Esophagus muscularis mucosa (tissue), 4 donors: ENCODE results near the gene HIF1A. TPM values are rescaled to one million over a fixed set of nuclear protein-coding genes. Genes with fewer than 3 reads are reported as not detected.

Source experiments
- DNase-seq: peaks from one replicate; pipeline ENCODE4 v3.0.0-alpha.2; 2017; ENCODE audit errors: extremely low spot score
- H3K27ac ChIP-seq, 4 donors: fragments of 200-600 bp; sonication (generic); replicated peaks in 1 of 4; 1 replicate in 3 of 4; 2 replicates in 1 of 4; pipeline ENCODE4 v1.5.1; 2016 to 2019; ENCODE audit warnings: mild to moderate bottlenecking in 1 of 4
- H3K27me3 ChIP-seq, 4 donors: fragments of 200-600 bp; sonication (generic); one replicate each; pipeline versions ENCODE4 v1.5.1 to v1.6.0; 2016 to 2019
- H3K36me3 ChIP-seq, 4 donors: fragments of 200-600 bp; sonication (generic); one replicate each; pipeline ENCODE4 v1.5.1; 2016 to 2019
- H3K4me1 ChIP-seq, 4 donors: fragments of 200-600 bp; sonication (generic); one replicate each; pipeline ENCODE4 v1.5.1; 2016 to 2019
- H3K4me3 ChIP-seq, 4 donors: fragments of 200-600 bp; sonication (generic); 1 replicate in 2 of 4; 2 replicates in 2 of 4; pipeline ENCODE4 v1.5.1; 2016 to 2019; ENCODE audit warnings: mild to moderate bottlenecking in 4 of 4, moderate library complexity in 1 of 4
- H3K9me3 ChIP-seq, 4 donors: fragments of 200-600 bp; sonication (generic); 1 replicate in 3 of 4; 2 replicates in 1 of 4; pipeline ENCODE4 v1.5.1; 2016 to 2019
- EP300 ChIP-seq: sonication (generic); formaldehyde crosslinking; IDR thresholded peaks from one replicate; pipeline ENCODE4 v1.6.1; 2017; ENCODE audit warnings: antibody characterized with exemption
- POLR2A ChIP-seq: fragments of 450-650 bp; IDR thresholded peaks from one replicate; pipeline ENCODE4 v1.6.1; 2017; ENCODE audit warnings: antibody characterized with exemption, moderate library complexity, mild to moderate bottlenecking, low read depth
- POLR2AphosphoS5 ChIP-seq, 2 donors: sonication (generic); formaldehyde crosslinking; IDR thresholded peaks; one replicate each; pipeline ENCODE4 v1.6.1; 2017; ENCODE audit warnings: antibody characterized with exemption in 2 of 2
- WGBS: methylation state at CpG from one replicate; pipeline ENCODE4 v1.1.5; 2018; 5-methylcytosine and 5-hydroxymethylcytosine counted together
- intact Hi-C: fragments of 100-400 bp; cut with DNase I; formaldehyde crosslinking; loops from one replicate; pipeline ENCODE4 v1.15.1; 2023
- total RNA-seq, 4 donors: library from RNA; depleted of rRNA; stranded (reverse); fragments of >200 nt; gene quantifications; one replicate each; pipeline versions ENCODE4 v1.1.0 to v1.2.1, GENCODE V29; 2016
- TF ChIP-seq, protein P1 (sequence below), 3 experiments: fragments of 200-600 bp in 2 of 3; fragments of 450-650 bp in 1 of 3; sonication (generic) in 2 of 3; IDR thresholded peaks; one replicate each; pipeline ENCODE4 v1.5.1; 2017 to 2019; ENCODE audit warnings: antibody characterized with exemption in 3 of 3, mild to moderate bottlenecking in 2 of 3, moderate library complexity in 1 of 3

The HIF1A gene
- total RNA-seq, 4 donors from 2014 or later = 77.4 to 156 (median 86.5) TPM

DNA sequence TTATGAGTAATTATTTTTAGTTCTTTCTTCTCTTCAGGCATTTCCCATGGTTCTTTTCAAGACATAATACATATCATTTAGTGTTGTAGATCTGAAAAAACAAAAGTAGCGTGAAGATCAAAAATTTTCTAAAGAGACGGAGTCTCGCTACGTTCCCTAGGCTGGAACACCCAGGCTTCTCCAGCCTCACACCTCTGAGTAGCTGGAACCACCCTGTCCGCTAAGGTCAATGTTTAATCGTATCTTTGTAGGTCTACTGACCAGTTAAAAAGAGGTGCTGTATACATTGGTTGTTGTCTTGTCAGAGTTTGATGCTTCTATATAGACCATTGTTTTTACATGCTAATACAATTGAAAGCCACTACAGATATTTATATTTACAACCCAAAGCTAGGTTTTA lies 1.3 kb upstream of the HIF1A start:
- H3K4me3 ChIP-seq = no peak overlapping the region
- no peak for DNase-seq
- no peaks in the 10 kb centered on the region for H3K27me3 ChIP-seq
- H3K27ac ChIP-seq = no peak overlapping the region
- H3K9me3 ChIP-seq = no peaks in the 10 kb centered on the region
- H3K4me1 ChIP-seq = peaks cover 7 to 30% (median 28%) of the 10 kb centered on the region in 4 donors
- no peaks in the 10 kb centered on the region for H3K36me3 ChIP-seq
- no peak for TF ChIP-seq POLR2AphosphoS5 (IDR thresholded peaks at IDR 0.05)
- TF ChIP-seq EP300 = no peak
- no peak for TF ChIP-seq POLR2A
- TF ChIP-seq, protein P1, sequence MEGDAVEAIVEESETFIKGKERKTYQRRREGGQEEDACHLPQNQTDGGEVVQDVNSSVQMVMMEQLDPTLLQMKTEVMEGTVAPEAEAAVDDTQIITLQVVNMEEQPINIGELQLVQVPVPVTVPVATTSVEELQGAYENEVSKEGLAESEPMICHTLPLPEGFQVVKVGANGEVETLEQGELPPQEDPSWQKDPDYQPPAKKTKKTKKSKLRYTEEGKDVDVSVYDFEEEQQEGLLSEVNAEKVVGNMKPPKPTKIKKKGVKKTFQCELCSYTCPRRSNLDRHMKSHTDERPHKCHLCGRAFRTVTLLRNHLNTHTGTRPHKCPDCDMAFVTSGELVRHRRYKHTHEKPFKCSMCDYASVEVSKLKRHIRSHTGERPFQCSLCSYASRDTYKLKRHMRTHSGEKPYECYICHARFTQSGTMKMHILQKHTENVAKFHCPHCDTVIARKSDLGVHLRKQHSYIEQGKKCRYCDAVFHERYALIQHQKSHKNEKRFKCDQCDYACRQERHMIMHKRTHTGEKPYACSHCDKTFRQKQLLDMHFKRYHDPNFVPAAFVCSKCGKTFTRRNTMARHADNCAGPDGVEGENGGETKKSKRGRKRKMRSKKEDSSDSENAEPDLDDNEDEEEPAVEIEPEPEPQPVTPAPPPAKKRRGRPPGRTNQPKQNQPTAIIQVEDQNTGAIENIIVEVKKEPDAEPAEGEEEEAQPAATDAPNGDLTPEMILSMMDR (IDR thresholded peaks at IDR 0.05) = no peak
- WGBS = 96% methylated on average over 6 of the region's 6 CpGs
- intact Hi-C loops = loop anchor here (10.0 kb wide), 1 partner anchor 219 kb away; no protein-coding TSS in a partner anchor

DNA sequence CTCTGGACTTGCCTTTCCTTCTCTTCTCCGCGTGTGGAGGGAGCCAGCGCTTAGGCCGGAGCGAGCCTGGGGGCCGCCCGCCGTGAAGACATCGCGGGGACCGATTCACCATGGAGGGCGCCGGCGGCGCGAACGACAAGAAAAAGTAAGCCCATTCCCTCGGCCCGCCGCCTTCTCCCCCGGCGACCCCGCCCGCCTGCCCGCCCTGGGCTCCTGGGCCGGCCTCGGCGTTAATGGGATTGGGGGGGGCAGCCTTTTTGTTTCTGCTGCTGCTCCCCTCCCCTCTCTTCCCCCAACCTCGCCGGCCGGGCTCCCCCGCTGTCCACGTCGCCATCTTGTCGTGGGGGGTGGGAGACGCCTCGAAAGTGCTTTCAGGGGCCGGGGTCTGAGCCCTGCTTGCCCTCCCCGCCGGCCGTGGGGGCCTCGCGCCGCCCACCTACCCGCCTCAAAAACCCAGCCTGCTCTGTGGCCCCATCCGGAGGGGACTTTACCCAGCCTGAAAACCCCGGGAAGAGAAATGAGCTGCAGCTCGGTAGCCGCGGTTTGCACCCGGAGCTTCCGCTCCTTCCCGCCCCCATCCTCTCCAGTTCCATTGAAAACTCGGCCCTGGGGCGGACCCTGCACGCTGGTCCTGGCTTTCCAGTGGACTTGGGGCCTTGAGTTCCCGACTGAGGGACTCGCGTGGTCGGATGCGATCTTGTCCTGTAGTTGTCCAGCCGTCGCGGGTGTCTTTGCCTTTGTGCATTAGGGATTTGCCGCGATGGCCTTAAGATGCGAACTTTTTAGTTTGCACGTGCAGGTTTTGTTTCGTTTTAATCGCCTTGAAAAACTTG lies 598 bp downstream of the HIF1A start:
- Histone ChIP-seq H3K4me1 (peaks cover 15 to 49% (median 45%) of the 10 kb centered on the region in 4 donors), H3K27me3 (no peaks in the 10 kb centered on the region), H3K36me3 (no peaks in the 10 kb centered on the region), H3K9me3 (no peaks in the 10 kb centered on the region), H3K4me3 (peak overlapping the region; percentile 77 to 98 (median 88)), H3K27ac (peak overlapping the region; percentile 88 to 100 (median 96))
- WGBS = under 1% methylated on average over 40 of the region's 70 CpGs
- TF ChIP-seq POLR2A = no peak
- TF ChIP-seq, protein P1 (IDR thresholded peaks at IDR 0.05) = no peak
- TF ChIP-seq EP300 = no peak
- peak; percentile 38 to 40 for TF ChIP-seq POLR2AphosphoS5 (IDR thresholded peaks at IDR 0.05)
- intact Hi-C loops = loop anchor here (5.0 to 10.0 kb wide), 2 partner anchors 66 to 221 kb away; partner anchors contain the start of gene SNAPC1
- peak; percentile 92 for DNase-seq

DNA sequence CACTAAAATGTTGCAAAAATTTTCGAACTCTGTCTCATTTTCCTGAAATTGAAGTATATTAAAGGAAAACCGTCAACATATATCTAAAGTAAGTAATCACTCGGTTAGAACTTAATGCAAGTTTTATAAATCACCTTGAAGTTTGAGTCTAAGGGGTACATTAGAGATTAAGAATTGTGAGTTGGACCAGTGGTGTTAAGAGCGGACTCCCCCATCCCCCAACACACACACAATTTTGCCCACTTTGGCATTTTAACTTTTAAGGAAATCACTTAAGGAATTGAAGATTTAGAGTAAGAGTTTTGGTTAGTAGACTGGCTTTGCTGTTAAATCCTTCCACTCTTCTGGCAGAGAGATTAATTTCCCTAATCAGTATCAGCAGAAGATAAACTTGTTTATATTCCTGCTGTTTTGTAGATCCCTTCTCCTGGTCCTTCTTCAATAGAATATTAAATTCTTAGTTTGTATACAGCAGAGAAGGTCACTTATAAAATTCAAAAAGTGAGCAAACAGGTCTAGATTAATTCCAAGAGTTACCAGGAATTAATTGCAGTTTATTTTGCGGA lies 1.5 kb downstream of the HIF1A start:
- no peak for DNase-seq
- Histone ChIP-seq H3K4me1 (peaks cover 15 to 56% (median 50%) of the 10 kb centered on the region in 4 donors), H3K36me3 (no peaks in the 10 kb centered on the region), H3K4me3 (peak overlapping the region; percentile 77 to 98 (median 88)), H3K27me3 (no peaks in the 10 kb centered on the region), H3K27ac (peak overlapping the region in 3 of 4 donors; percentile 88 to 100 (median 97)), H3K9me3 (no peaks in the 10 kb centered on the region)
- 23% methylated on average over 5 of the region's 5 CpGs for WGBS
- TF ChIP-seq, protein P1 (IDR thresholded peaks at IDR 0.05) = no peak
- TF ChIP-seq POLR2AphosphoS5 (IDR thresholded peaks at IDR 0.05) (no peak), POLR2A (no peak), EP300 (no peak)
- intact Hi-C loops = loop anchor here (5.0 to 10.0 kb wide), 2 partner anchors 65 to 222 kb away; partner anchors contain the start of gene SNAPC1

DNA sequence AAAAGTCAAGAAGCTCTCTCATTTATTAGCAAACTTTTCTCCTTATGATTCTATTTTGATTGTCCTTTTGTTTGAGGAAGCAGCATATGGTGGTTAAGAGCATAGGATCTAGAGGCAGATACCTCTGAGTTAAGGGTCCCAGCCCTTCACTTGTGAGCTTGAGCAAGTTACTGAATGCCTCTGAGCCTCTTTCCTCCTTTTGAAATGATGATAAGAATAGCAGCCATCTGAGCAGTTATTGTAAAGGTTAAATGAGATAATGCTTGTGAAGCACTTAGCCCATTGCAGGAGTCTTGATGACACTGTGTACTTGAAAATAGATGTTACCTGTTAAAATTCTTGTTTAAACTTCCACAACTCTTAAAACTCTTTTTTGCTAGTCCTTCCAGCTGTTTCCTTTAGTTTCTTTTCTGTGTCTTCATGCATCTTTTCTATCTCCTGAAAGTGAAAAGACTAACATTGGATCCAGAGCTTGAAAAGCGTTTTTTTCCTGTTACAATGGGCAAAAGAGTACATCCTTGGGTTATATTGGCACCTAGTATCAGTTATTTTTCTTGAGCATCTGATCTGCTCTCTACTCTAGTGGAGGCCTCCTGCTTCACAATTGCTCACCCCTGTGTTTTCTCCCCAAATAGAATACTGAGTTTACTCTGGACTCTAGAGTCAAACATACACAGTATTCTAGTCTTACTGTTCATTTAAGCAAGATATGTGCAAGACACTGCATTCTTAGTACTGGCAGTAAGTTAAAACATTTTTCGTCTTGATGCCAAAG lies 3.1 kb downstream of the HIF1A start:
- peak overlapping the region in 3 of 4 donors; percentile 13 to 100 (median 97) for H3K27ac ChIP-seq
- peaks cover 15 to 72% (median 63%) of the 10 kb centered on the region in 4 donors for H3K4me1 ChIP-seq
- intact Hi-C loops = loop anchor here (5.0 to 10.0 kb wide), 2 partner anchors 64 to 224 kb away; partner anchors contain the start of gene SNAPC1
- peak overlapping the region; percentile 77 to 98 (median 88) for H3K4me3 ChIP-seq
- no peaks in the 10 kb centered on the region for H3K27me3 ChIP-seq
- DNase-seq = no peak
- TF ChIP-seq, protein P1 (IDR thresholded peaks at IDR 0.05) = no peak
- TF ChIP-seq EP300 = no peak
- no peaks in the 10 kb centered on the region for H3K9me3 ChIP-seq
- no peaks in the 10 kb centered on the region for H3K36me3 ChIP-seq
- WGBS = 76% methylated on average over 2 of the region's 2 CpGs
